NCI-H446 treated with DMSO at 0.1 percent for 48 hours (cell line): ENCODE results near the gene ECEL1.
"Not testable (repeated sequence)": the region's sequence is repeated elsewhere in the genome, so short reads cannot be mapped to it uniquely, and the experiment has no call there.

ENCODE experiments used
- DNase-seq: peaks from one replicate; lab custom pipeline; 2025; lab: John Stamatoyannopoulos, UW

The ECEL1 gene

GRCh38 chr2:232441922-232442321 is 45.7 kb downstream of the ECEL1 start:
- not testable (repeated sequence) for DNase-seq

- DNase-seq: no peak
Measured at GRCh38 chr2:232441147-232441651, 46.4 kb downstream of the ECEL1 start.

- not testable (repeated sequence) for DNase-seq
Measured at GRCh38 chr2:232440220-232441018, 47.2 kb downstream of the ECEL1 start.

- no peak for DNase-seq
Measured at GRCh38 chr2:232439758-232440135, 47.9 kb downstream of the ECEL1 start.

GRCh38 chr2:232438951-232439757 is 48.5 kb downstream of the ECEL1 start:
- DNase-seq: no peak

- DNase-seq: no peak
Measured at GRCh38 chr2:232438091-232438490, 49.5 kb downstream of the ECEL1 start.

GRCh38 chr2:232437195-232437571 is 50.5 kb downstream of the ECEL1 start:
- DNase-seq: no peak

GRCh38 chr2:232436381-232437194 is 51.0 kb downstream of the ECEL1 start:
- DNase-seq: no peak

GRCh38 chr2:232435805-232436204 is 51.8 kb downstream of the ECEL1 start:
- DNase-seq: no peak

GRCh38 chr2:232435375-232435648 is 52.3 kb downstream of the ECEL1 start:
- DNase-seq: no peak

- no peak for DNase-seq
Measured at GRCh38 chr2:232434563-232435374, 52.9 kb downstream of the ECEL1 start.

GRCh38 chr2:232434091-232434490 is 53.5 kb downstream of the ECEL1 start:
- DNase-seq: no peak

GRCh38 chr2:232433622-232434021 is 54.0 kb downstream of the ECEL1 start:
- not testable (repeated sequence) for DNase-seq

- DNase-seq: no peak
Measured at GRCh38 chr2:232432598-232433184, 54.9 kb downstream of the ECEL1 start.

- no peak for DNase-seq
Measured at GRCh38 chr2:232431705-232432590, 55.7 kb downstream of the ECEL1 start.
